SU-DHL-6 (cell line): ENCODE measurements around the gene TCEAL3.

ENCODE experiments used
- H2AFZ ChIP-seq: fragments of 200-600 bp; sonication (generic); 2 replicates; pipeline ENCODE4 v1.6.1; 2014; ENCODE audit warnings: low read depth, mild to moderate bottlenecking, moderate library complexity, mixed read lengths, antibody characterized with exemption, low read length; ENCODE audit not compliant: severe bottlenecking
- H3F3A ChIP-seq: fragments of 200-600 bp; shearing (Covaris generic); 2 replicates; pipeline ENCODE4 v1.6.0; 2016; ENCODE audit warnings: antibody characterized with exemption, mild to moderate bottlenecking; ENCODE audit not compliant: insufficient read depth
- H3K27ac ChIP-seq: fragments of 200-600 bp; sonication (generic); 2 replicates; pipeline ENCODE4 v1.5.1; 2016; ENCODE audit warnings: low read depth, mild to moderate bottlenecking, low read length, moderate library complexity, mixed read lengths
- H3K27me3 ChIP-seq: fragments of 200-600 bp; sonication (generic), shearing (Covaris generic); 2 replicates; pipeline ENCODE4 v1.6.0; 2014; ENCODE audit warnings: mild to moderate bottlenecking, low read length
- H3K36me3 ChIP-seq: fragments of 200-600 bp; sonication (generic); 2 replicates; pipeline ENCODE4 v1.6.1; 2014; ENCODE audit warnings: mild to moderate bottlenecking, low read length, mixed read lengths
- H3K4me2 ChIP-seq: fragments of 300-600, 200-600 bp; shearing (Covaris generic), sonication (generic); 2 replicates; pipeline ENCODE4 v1.6.0; 2014; ENCODE audit warnings: low read length, low read depth, mild to moderate bottlenecking; ENCODE audit not compliant: poor library complexity, severe bottlenecking
- H3K4me3 ChIP-seq: fragments of 200-600 bp; sonication (generic); 2 replicates; pipeline ENCODE4 v1.5.1; 2014; ENCODE audit warnings: antibody characterized with exemption, low read length, mild to moderate bottlenecking, mixed read lengths; ENCODE audit not compliant: insufficient read depth, poor library complexity, severe bottlenecking
- H3K79me2 ChIP-seq: fragments of 200-600 bp; sonication (generic); 2 replicates; pipeline ENCODE4 v1.6.1; 2014; ENCODE audit warnings: mild to moderate bottlenecking, low read length, moderate library complexity; ENCODE audit not compliant: insufficient read depth
- H3K9ac ChIP-seq: fragments of 200-600 bp; sonication (generic); 2 replicates; pipeline ENCODE4 v1.7.0; 2014; ENCODE audit warnings: mild to moderate bottlenecking, low read length
- H3K9me2 ChIP-seq: fragments of 200-600 bp; sonication (generic); replicated peaks from 2 replicates; pipeline ENCODE4 v1.6.1; 2014; ENCODE audit warnings: low read length; ENCODE audit not compliant: insufficient read depth
- H3K9me3 ChIP-seq: fragments of 200-600 bp; sonication (generic); 2 replicates; pipeline ENCODE4 v1.6.1; 2014; ENCODE audit warnings: low read length, mixed read lengths; ENCODE audit not compliant: insufficient read depth
- H4K20me1 ChIP-seq: fragments of 200-600 bp; sonication (generic); 2 replicates; pipeline ENCODE4 v1.6.1; 2014; ENCODE audit warnings: low read depth, mild to moderate bottlenecking, antibody characterized with exemption, low read length, moderate library complexity, mixed read lengths
- CTCF ChIP-seq: fragments of 200-600 bp; sonication (generic); IDR thresholded peaks from one replicate; pipeline ENCODE4 v1.5.1; 2017; ENCODE audit warnings: antibody characterized with exemption, mild to moderate bottlenecking, low read length, moderate library complexity; ENCODE audit not compliant: insufficient read depth, poor library complexity, severe bottlenecking
- EZH2phosphoT487 ChIP-seq: fragments of 200-600 bp; sonication (generic), shearing (Covaris generic); conservative IDR thresholded peaks from 2 replicates; pipeline ENCODE4 v1.6.1; 2018; ENCODE audit warnings: mild to moderate bottlenecking, antibody characterized with exemption, low read length, moderate library complexity, mixed read lengths

Gene TCEAL3

GRCh38 chrX:103571726-103572125 is 36.0 kb upstream of the TCEAL3 start:
- H3K9me2 ChIP-seq: no peaks in the 10 kb centered on the region
- no peak for TF ChIP-seq CTCF
- TF ChIP-seq EZH2phosphoT487: no peak

GRCh38 chrX:103573202-103573601 is 34.6 kb upstream of the TCEAL3 start:
- no peaks in the 10 kb centered on the region for H4K20me1 ChIP-seq
- no peaks in the 10 kb centered on the region for H3F3A ChIP-seq
- H3K4me3 ChIP-seq: no peak overlapping the region
- TF ChIP-seq CTCF (no peak), EZH2phosphoT487 (no peak)
- H3K36me3 ChIP-seq: no peaks in the 10 kb centered on the region
- H3K9me3 ChIP-seq: no peaks in the 10 kb centered on the region
- H3K9me2 ChIP-seq: no peaks in the 10 kb centered on the region
- H3K4me2 ChIP-seq: no peak overlapping the region
- H3K79me2 ChIP-seq: no peaks in the 10 kb centered on the region
- H3K9ac ChIP-seq: no peak overlapping the region
- H3K27ac ChIP-seq: no peak overlapping the region
- no peak overlapping the region for H2AFZ ChIP-seq
- no peaks in the 10 kb centered on the region for H3K27me3 ChIP-seq

More at GRCh38 chrX:103571726-103572125, 36.0 kb upstream of the TCEAL3 start:
- Histone ChIP-seq H3K9ac (no peak overlapping the region), H3K4me3 (no peak overlapping the region), H3K27ac (no peak overlapping the region), H3K4me2 (no peak overlapping the region), H2AFZ (no peak overlapping the region), H3K36me3 (no peaks in the 10 kb centered on the region), H3F3A (no peaks in the 10 kb centered on the region), H3K27me3 (no peaks in the 10 kb centered on the region), H3K9me3 (no peaks in the 10 kb centered on the region), H3K79me2 (no peaks in the 10 kb centered on the region), H4K20me1 (no peaks in the 10 kb centered on the region)

GRCh38 chrX:103584596-103584995 is 23.2 kb upstream of the TCEAL3 start:
- Histone ChIP-seq H3K27me3 (no peaks in the 10 kb centered on the region), H3K9me2 (no peaks in the 10 kb centered on the region), H3F3A (no peaks in the 10 kb centered on the region), H3K9ac (no peak overlapping the region), H4K20me1 (no peaks in the 10 kb centered on the region), H3K36me3 (no peaks in the 10 kb centered on the region), H3K27ac (no peak overlapping the region), H3K79me2 (no peaks in the 10 kb centered on the region), H2AFZ (no peak overlapping the region), H3K4me3 (no peak overlapping the region), H3K4me2 (no peak overlapping the region), H3K9me3 (no peaks in the 10 kb centered on the region)
- TF ChIP-seq EZH2phosphoT487 (no peak), CTCF (no peak)
